Activated naive CD4-positive, alpha-beta T cell treated with anti-CD3 and anti-CD28 coated beads, Interleukin-2, amount 50 U/mL, for 72 hours (primary cell): ENCODE data around the gene TSPAN18. TPM values are rescaled to one million over a fixed set of nuclear protein-coding genes. Genes with fewer than 3 reads are reported as not detected.

Source experiments
- ATAC-seq, 2 donors: fragments of 150-1000 bp; cut with Tn5 transposase; 2 replicates each; pipeline ENCODE4 v1.10.0; 2021; ENCODE audit warnings: mild to moderate bottlenecking in 2 of 2, moderate library complexity in 2 of 2
- DNase-seq, 2 donors: peaks; one replicate each; pipeline ENCODE4 v3.0.0; 2021 to 2022; ENCODE audit warnings: low spot score in 2 of 2
- H3K27ac Mint-ChIP-seq, 2 donors: one replicate each; pipeline ENCODE4 v1.8.0; 2022; ENCODE audit warnings: mild to moderate bottlenecking in 2 of 2, mixed read lengths in 2 of 2
- H3K36me3 Mint-ChIP-seq, 2 donors: one replicate each; pipeline ENCODE4 v1.8.0; 2022; ENCODE audit warnings: mixed read lengths in 2 of 2
- H3K9me3 Mint-ChIP-seq, 2 donors: one replicate each; pipeline ENCODE4 v1.8.0; 2022; ENCODE audit warnings: mixed read lengths in 2 of 2
- total RNA-seq, 2 donors: library from RNA; stranded (reverse); gene quantifications; one replicate each; pipeline ENCODE4 v1.2.3, GENCODE V29; 2022

TSPAN18 gene
- total RNA-seq, 2 donors from 2014 or later = 2.3 to 3.6 TPM

GRCh38 chr11:44952500-44953260 lies 225.9 kb downstream of the TSPAN18 start:
- Mint-ChIP-seq H3K36me3 (no peaks in the 10 kb centered on the region), H3K27ac (no peak overlapping the region), H3K9me3 (no peaks in the 10 kb centered on the region)
- ATAC-seq = no peak
- no peak for DNase-seq

- no peaks in the 10 kb centered on the region for H3K36me3 Mint-ChIP-seq
- peak overlapping the region in 1 of 2 donors; percentile 36 for H3K27ac Mint-ChIP-seq
- no peaks in the 10 kb centered on the region for H3K9me3 Mint-ChIP-seq
- ATAC-seq = no peak
- DNase-seq = no peak
These were observed 227.5 kb downstream of the TSPAN18 start for GRCh38 chr11:44954051-44954906.

GRCh38 chr11:44955015-44955738 lies 228.4 kb downstream of the TSPAN18 start:
- DNase-seq (no peak), ATAC-seq (peak; percentile 33 to 49)
- Mint-ChIP-seq H3K9me3 (no peaks in the 10 kb centered on the region), H3K36me3 (no peaks in the 10 kb centered on the region), H3K27ac (no peak overlapping the region)

GRCh38 chr11:44957040-44957515 lies 230.3 kb downstream of the TSPAN18 start:
- Mint-ChIP-seq H3K36me3 (no peaks in the 10 kb centered on the region), H3K9me3 (no peaks in the 10 kb centered on the region), H3K27ac (no peak overlapping the region)
- DNase-seq (no peak), ATAC-seq (no peak)

GRCh38 chr11:44957776-44958564 lies 231.2 kb downstream of the TSPAN18 start:
- DNase-seq = no peak
- ATAC-seq = no peak
- Mint-ChIP-seq H3K9me3 (no peaks in the 10 kb centered on the region), H3K27ac (no peak overlapping the region), H3K36me3 (no peaks in the 10 kb centered on the region)

GRCh38 chr11:44959064-44959463 lies 232.3 kb downstream of the TSPAN18 start:
- DNase-seq (no peak), ATAC-seq (no peak)
- H3K9me3 Mint-ChIP-seq = no peaks in the 10 kb centered on the region
- H3K27ac Mint-ChIP-seq = no peak overlapping the region
- no peaks in the 10 kb centered on the region for H3K36me3 Mint-ChIP-seq

- H3K27ac Mint-ChIP-seq = peak overlapping the region in 1 of 2 donors; percentile 22
- H3K9me3 Mint-ChIP-seq = no peaks in the 10 kb centered on the region
- H3K36me3 Mint-ChIP-seq = no peaks in the 10 kb centered on the region
- ATAC-seq = no peak
- DNase-seq = no peak
These were observed 233.6 kb downstream of the TSPAN18 start for GRCh38 chr11:44960200-44960845.

GRCh38 chr11:44962464-44962863 lies 235.7 kb downstream of the TSPAN18 start:
- ATAC-seq = no peak
- no peaks in the 10 kb centered on the region for H3K9me3 Mint-ChIP-seq
- DNase-seq = no peak
- H3K27ac Mint-ChIP-seq = no peak overlapping the region
- H3K36me3 Mint-ChIP-seq = no peaks in the 10 kb centered on the region

- Mint-ChIP-seq H3K36me3 (no peaks in the 10 kb centered on the region), H3K27ac (no peak overlapping the region), H3K9me3 (no peaks in the 10 kb centered on the region)
- DNase-seq = no peak
- ATAC-seq = no peak
These were observed 236.4 kb downstream of the TSPAN18 start for GRCh38 chr11:44963136-44963535.

GRCh38 chr11:44963948-44964347 lies 237.2 kb downstream of the TSPAN18 start:
- H3K27ac Mint-ChIP-seq = no peak overlapping the region
- no peak for DNase-seq
- H3K9me3 Mint-ChIP-seq = no peaks in the 10 kb centered on the region
- ATAC-seq = no peak
- H3K36me3 Mint-ChIP-seq = no peaks in the 10 kb centered on the region

GRCh38 chr11:44964526-44965209 lies 237.9 kb downstream of the TSPAN18 start:
- Mint-ChIP-seq H3K9me3 (no peaks in the 10 kb centered on the region), H3K36me3 (no peaks in the 10 kb centered on the region), H3K27ac (no peak overlapping the region)
- ATAC-seq (no peak), DNase-seq (no peak)

GRCh38 chr11:44966694-44967093 lies 239.9 kb downstream of the TSPAN18 start:
- Mint-ChIP-seq H3K9me3 (no peaks in the 10 kb centered on the region), H3K27ac (no peak overlapping the region), H3K36me3 (no peaks in the 10 kb centered on the region)
- DNase-seq (no peak), ATAC-seq (no peak)

- ATAC-seq (no peak), DNase-seq (no peak)
- H3K36me3 Mint-ChIP-seq = no peaks in the 10 kb centered on the region
- H3K9me3 Mint-ChIP-seq = no peaks in the 10 kb centered on the region
- no peak overlapping the region for H3K27ac Mint-ChIP-seq
These were observed 241.3 kb downstream of the TSPAN18 start for GRCh38 chr11:44967930-44968496.

- Mint-ChIP-seq H3K27ac (no peak overlapping the region), H3K36me3 (no peaks in the 10 kb centered on the region), H3K9me3 (no peaks in the 10 kb centered on the region)
- DNase-seq = no peak
- ATAC-seq = no peak
These were observed 241.7 kb downstream of the TSPAN18 start for GRCh38 chr11:44968510-44968909.

- Mint-ChIP-seq H3K36me3 (no peaks in the 10 kb centered on the region), H3K9me3 (no peaks in the 10 kb centered on the region), H3K27ac (no peak overlapping the region)
- no peak for ATAC-seq
- no peak for DNase-seq
These were observed 243.0 kb downstream of the TSPAN18 start for GRCh38 chr11:44969651-44970252.
